ENCODE data around the gene STPG2. TPM values are rescaled to one million over a fixed set of nuclear protein-coding genes. Genes with fewer than 3 reads are reported as not detected.

Gene STPG2
- total and polyA plus RNA-seq, 2 of the 4 experiments (the other 2 are of a cell fraction), result not detected

- ATAC-seq (ENCODE audit: low read depth), result no peak
- Histone ChIP-seq H3K4me1 (ENCODE audit: control insufficient read depth, insufficient read depth, low read length) (no peaks in the 10 kb centered on the region), H2AK5ac (ENCODE audit: low read depth, low read length) (no peak overlapping the region), H4K20me1 (ENCODE audit: insufficient read depth, low read length) (no peaks in the 10 kb centered on the region), H2BK15ac (ENCODE audit: low read depth, low read length) (no peak overlapping the region), H4K8ac (ENCODE audit: low read depth in 2 of 2, low read length in 2 of 2) (no peak overlapping the region), H3K9me3 (ENCODE audit: control insufficient read depth, insufficient read depth, low read length) (peaks cover 11% of the 10 kb centered on the region; the same call in 1 of the 2 replicates), H3K4me2 (ENCODE audit: low read depth, low read length) (no peak overlapping the region), H2BK20ac (ENCODE audit: low read depth, low read length) (no peak overlapping the region), H2BK5ac (ENCODE audit: low read depth, low read length, poor library complexity, severe bottlenecking) (no peak overlapping the region), H3K4me3 (ENCODE audit: insufficient read depth, low read depth, low read length) (no peak overlapping the region), H3K27ac (ENCODE audit: insufficient read depth, low read length) (no peak overlapping the region), H3K56ac (ENCODE audit: extremely low read depth, insufficient read depth, low read length) (no peak overlapping the region), H3K36me3 (ENCODE audit: control insufficient read depth, insufficient read depth, low read length) (no peaks in the 10 kb centered on the region), H3K23ac (ENCODE audit: low read depth, low read length) (no peak overlapping the region), H2AK9ac (replicated peaks; ENCODE audit: low read depth, low read length, poor library complexity) (no peak overlapping the region), H3K9ac (ENCODE audit: low read depth, low read length) (no peak overlapping the region), H4K5ac (ENCODE audit: low read depth, low read length) (no peak overlapping the region), H2BK120ac (ENCODE audit: low read depth, low read length) (no peak overlapping the region), H3K4ac (ENCODE audit: low read depth, low read length) (no peak overlapping the region), H3K79me1 (ENCODE audit: low read depth in 1 of 2, low read length in 2 of 2) (no peaks in the 10 kb centered on the region), H3K14ac (replicated peaks; ENCODE audit: low read depth, low read length) (no peak overlapping the region), H3K18ac (ENCODE audit: low read depth, low read length) (no peak overlapping the region), H3K9me1 (ENCODE audit: insufficient read depth, low read length) (no peaks in the 10 kb centered on the region), H4K91ac (ENCODE audit: insufficient read depth, low read depth, low read length) (no peak overlapping the region), H2AFZ (replicated peaks; ENCODE audit: low read length, poor library complexity) (no peak overlapping the region), H3K27me3 (ENCODE audit: control insufficient read depth, insufficient read depth, low read length) (no peaks in the 10 kb centered on the region)
- BruUV-seq (replicated peaks), result no TSS peak
- WGBS, 2 experiments (ENCODE audit: extremely low coverage in 2 of 2, insufficient read length in 1 of 2), result no CpG with 5 or more reads among the region's 1 CpG
- dilution Hi-C loops (cut with HindIII; ENCODE audit: low sequenced_read_pairs, unreplicated experiment), result no loop called here
- TF ChIP-seq CHD1 (IDR thresholded peaks at IDR 0.05; ENCODE audit: low read depth, low read length) (no peak), NFE2L2 (IDR thresholded peaks at IDR 0.05; ENCODE audit: low read depth, low read length) (no peak), BHLHE40 (IDR thresholded peaks at IDR 0.05; ENCODE audit: low read depth, low read length) (no peak), ELK1 (IDR thresholded peaks at IDR 0.05; ENCODE audit: borderline replicate concordance, low read depth, low read length) (no peak), CEBPB (IDR thresholded peaks at IDR 0.05; ENCODE audit: low read depth, low read length) (no peak), RFX5 (IDR thresholded peaks at IDR 0.05; ENCODE audit: low read depth, low read length) (no peak), MAZ (IDR thresholded peaks at IDR 0.05; ENCODE audit: borderline replicate concordance, low read depth, low read length) (no peak), MAFK (IDR thresholded peaks at IDR 0.05; ENCODE audit: low read depth, low read length) (no peak), SMC3 (IDR thresholded peaks at IDR 0.05; ENCODE audit: low read depth, low read length) (no peak), USF2 (IDR thresholded peaks at IDR 0.05; ENCODE audit: low read depth, low read length) (no peak), RCOR1 (IDR thresholded peaks at IDR 0.05; ENCODE audit: insufficient replicate concordance, low read length) (no peak), CTCF (conservative IDR thresholded peaks at IDR 0.05; ENCODE audit: low read depth, low read length) (no peak), RAD21 (IDR thresholded peaks at IDR 0.05; ENCODE audit: low read length) (no peak), FOS (IDR thresholded peaks at IDR 0.05; ENCODE audit: low read depth, low read length) (no peak), MXI1 (IDR thresholded peaks at IDR 0.05; ENCODE audit: borderline replicate concordance, low read depth, low read length) (no peak), POLR2A (IDR thresholded peaks at IDR 0.05; ENCODE audit: low read depth, low read length) (no peak)
- intact Hi-C loops (cut with micrococcal nuclease), result no loop called here
- ChIA-PET POLR2A (ENCODE audit: unreplicated experiment) (no interaction called here), CTCF (no interaction called here)
- DNase-seq, result no peak
- in situ Hi-C loops (cut with MboI; ENCODE audit: low sequenced_read_pairs), result no loop called here
Observed at GRCh38 chr4:98006060-98006459, 137.2 kb downstream of the STPG2 start.
